ENCODE measurements around the gene THBD.

The THBD gene

GRCh38 chr20:23094213-23094896 is 44.9 kb upstream of the THBD start:
- H3K4me3 ChIP-seq (ENCODE audit: low read length): no peak overlapping the region
- TF ChIP-seq CTCF (conservative IDR thresholded peaks at IDR 0.05; ENCODE audit: low read depth, low read length): no peak
- no peak for DNase-seq (ENCODE audit: low read depth)

- no peak for DNase-seq (ENCODE audit: low read depth)
- no peak for TF ChIP-seq CTCF (conservative IDR thresholded peaks at IDR 0.05; ENCODE audit: low read depth, low read length)
- no peak overlapping the region for H3K4me3 ChIP-seq (ENCODE audit: low read length)
Measured at GRCh38 chr20:23093613-23094012, 44.1 kb upstream of the THBD start.

GRCh38 chr20:23092861-23093495 is 43.5 kb upstream of the THBD start:
- DNase-seq (ENCODE audit: low read depth): no peak
- no peak overlapping the region for H3K4me3 ChIP-seq (ENCODE audit: low read length)
- no peak for TF ChIP-seq CTCF (conservative IDR thresholded peaks at IDR 0.05; ENCODE audit: low read depth, low read length)

- DNase-seq (ENCODE audit: low read depth): no peak
- no peak for TF ChIP-seq CTCF (conservative IDR thresholded peaks at IDR 0.05; ENCODE audit: low read depth, low read length)
- H3K4me3 ChIP-seq (ENCODE audit: low read length): no peak overlapping the region
Measured at GRCh38 chr20:23092384-23092756, 42.9 kb upstream of the THBD start.

GRCh38 chr20:23091721-23092383 is 42.4 kb upstream of the THBD start:
- H3K4me3 ChIP-seq (ENCODE audit: low read length): no peak overlapping the region
- DNase-seq (ENCODE audit: low read depth): no peak
- no peak for TF ChIP-seq CTCF (conservative IDR thresholded peaks at IDR 0.05; ENCODE audit: low read depth, low read length)

- no peak for TF ChIP-seq CTCF (conservative IDR thresholded peaks at IDR 0.05; ENCODE audit: low read depth, low read length)
- no peak overlapping the region for H3K4me3 ChIP-seq (ENCODE audit: low read length)
- DNase-seq (ENCODE audit: low read depth): no peak
Measured at GRCh38 chr20:23090878-23091277, 41.4 kb upstream of the THBD start.

- DNase-seq (ENCODE audit: low read depth): no peak
Measured at GRCh38 chr20:23090147-23090546, 40.7 kb upstream of the THBD start.

More at GRCh38 chr20:23090147-23090546, 40.7 kb upstream of the THBD start:
- no peak overlapping the region for H3K4me3 ChIP-seq (ENCODE audit: low read length)
- TF ChIP-seq CTCF (conservative IDR thresholded peaks at IDR 0.05; ENCODE audit: low read depth, low read length): no peak

All from retinal pigment epithelial cell (primary cell).